IMR-90 (cell line): ENCODE data around the gene MYBL2. TPM values are rescaled to one million over a fixed set of nuclear protein-coding genes. Genes with fewer than 3 reads are reported as not detected.

Experiments used
- ATAC-seq: fragments of 200-7000 bp; cut with Tn5 transposase; 2 replicates; pipeline ENCODE4 v1.9.1; 2020; ENCODE audit warnings: low read depth, mild to moderate bottlenecking, moderate library complexity
- BruUV-seq: library from RNA; stranded (reverse); fragments of 400-500 nt; replicated peaks from 2 replicates; lab custom pipeline; 2021; lab: Mats Ljungman, UMichigan
- CTCF ChIA-PET: fragments of 300-600 bp; formaldehyde crosslinking; extraction: SDS; loops from one replicate; lab custom pipeline; 2021; ENCODE audit warnings: antibody characterized with exemption; lab: Yijun Ruan, JAX
- POLR2A ChIA-PET: fragments of 300-600 bp; sonication (Branson Sonifier 250); formaldehyde crosslinking; loops from one replicate; lab custom pipeline; 2022; ENCODE audit warnings: antibody characterized with exemption; ENCODE audit not compliant: unreplicated experiment; lab: Charles Lee
- DNase-seq: peaks from one replicate; pipeline ENCODE4 v3.0.0; 2013
- H2AFZ ChIP-seq: replicated peaks from 2 replicates; pipeline ENCODE3; 2013; ENCODE audit warnings: low read length, mild to moderate bottlenecking; ENCODE audit not compliant: poor library complexity
- H2AK5ac ChIP-seq: 2 replicates; pipeline ENCODE4 v1.6.1; 2013; ENCODE audit warnings: low read depth, low read length, inconsistent platforms
- H2AK9ac ChIP-seq: replicated peaks from 2 replicates; pipeline ENCODE3; 2013; ENCODE audit warnings: mild to moderate bottlenecking, low read depth, low read length, moderate library complexity; ENCODE audit not compliant: poor library complexity
- H2BK120ac ChIP-seq: 2 replicates; pipeline ENCODE4 v1.6.1; 2013; ENCODE audit warnings: low read depth, low read length, inconsistent platforms
- H2BK15ac ChIP-seq: 3 replicates; pipeline ENCODE4 v1.6.1; 2013; ENCODE audit warnings: low read depth, low read length, inconsistent platforms
- H2BK20ac ChIP-seq: 2 replicates; pipeline ENCODE4 v1.6.1; 2013; ENCODE audit warnings: low read depth, mild to moderate bottlenecking, inconsistent platforms, low read length, moderate library complexity
- H2BK5ac ChIP-seq: 2 replicates; pipeline ENCODE4 v1.6.1; 2013; ENCODE audit warnings: mild to moderate bottlenecking, low read depth, low read length, inconsistent platforms; ENCODE audit not compliant: poor library complexity, severe bottlenecking
- H3K14ac ChIP-seq: replicated peaks from 2 replicates; pipeline ENCODE4 v1.6.1; 2013; ENCODE audit warnings: low read depth, low read length, inconsistent platforms
- H3K18ac ChIP-seq: 2 replicates; pipeline ENCODE4 v1.6.1; 2013; ENCODE audit warnings: low read depth, low read length, control low read depth
- H3K23ac ChIP-seq: 2 replicates; pipeline ENCODE4 v1.6.1; 2013; ENCODE audit warnings: low read depth, low read length, inconsistent platforms
- H3K27ac ChIP-seq: 2 replicates; pipeline ENCODE4 v1.5.1; 2013; ENCODE audit warnings: mild to moderate bottlenecking, control low read depth, low read length; ENCODE audit not compliant: insufficient read depth
- H3K27me3 ChIP-seq: 2 replicates; pipeline ENCODE4 v1.6.1; 2013; ENCODE audit warnings: low read length; ENCODE audit not compliant: control insufficient read depth, insufficient read depth
- H3K36me3 ChIP-seq: 2 replicates; pipeline ENCODE4 v1.6.1; 2013; ENCODE audit warnings: low read length, mixed read lengths; ENCODE audit not compliant: control insufficient read depth, insufficient read depth
- H3K4ac ChIP-seq: 2 replicates; pipeline ENCODE4 v1.6.1; 2013; ENCODE audit warnings: low read depth, low read length, inconsistent platforms
- H3K4me1 ChIP-seq: 2 replicates; pipeline ENCODE4 v1.6.1; 2013; ENCODE audit warnings: low read length, mixed read lengths; ENCODE audit not compliant: control insufficient read depth, insufficient read depth
- H3K4me2 ChIP-seq: 2 replicates; pipeline ENCODE4 v1.6.1; 2013; ENCODE audit warnings: low read depth, mild to moderate bottlenecking, control low read depth, low read length, moderate library complexity
- H3K4me3 ChIP-seq: 2 replicates; pipeline ENCODE4 v1.5.1; 2013; ENCODE audit warnings: low read depth, mild to moderate bottlenecking, control low read depth, low read length, moderate library complexity; ENCODE audit not compliant: insufficient read depth
- H3K56ac ChIP-seq: 2 replicates; pipeline ENCODE4 v1.6.1; 2013; ENCODE audit warnings: low read length, inconsistent platforms; ENCODE audit not compliant: insufficient read depth; ENCODE audit errors: extremely low read depth
- H3K79me1 ChIP-seq, 2 experiments: 2 replicates each; pipeline ENCODE4 v1.6.1; 2013; ENCODE audit warnings: low read length in 2 of 2, inconsistent platforms in 1 of 2, low read depth in 1 of 2
- H3K9ac ChIP-seq: 2 replicates; pipeline ENCODE4 v1.6.1; 2013; ENCODE audit warnings: low read depth, low read length, control low read depth
- H3K9me1 ChIP-seq: 2 replicates; pipeline ENCODE4 v1.6.1; 2013; ENCODE audit warnings: low read length, inconsistent platforms; ENCODE audit not compliant: insufficient read depth
- H3K9me3 ChIP-seq: 2 replicates; pipeline ENCODE4 v1.6.1; 2013; ENCODE audit warnings: low read length; ENCODE audit not compliant: control insufficient read depth, insufficient read depth
- H4K20me1 ChIP-seq: 2 replicates; pipeline ENCODE4 v1.6.1; 2013; ENCODE audit warnings: low read length, inconsistent platforms; ENCODE audit not compliant: insufficient read depth
- H4K5ac ChIP-seq: 2 replicates; pipeline ENCODE4 v1.6.1; 2013; ENCODE audit warnings: mild to moderate bottlenecking, low read depth, low read length, control low read depth
- H4K8ac ChIP-seq, 2 experiments: 2 replicates each; pipeline ENCODE4 v1.6.1; 2013; ENCODE audit warnings: low read depth in 2 of 2, low read length in 2 of 2, control low read depth in 1 of 2, inconsistent platforms in 1 of 2
- H4K91ac ChIP-seq: 2 replicates; pipeline ENCODE4 v1.6.1; 2013; ENCODE audit warnings: low read depth, low read length, inconsistent platforms; ENCODE audit not compliant: insufficient read depth
- FOS ChIP-seq: fragments of 150-350 bp; IDR thresholded peaks from 2 replicates; pipeline ENCODE4 v1.6.1; 2016; ENCODE audit warnings: low read depth, low read length
- RAD21 ChIP-seq: IDR thresholded peaks from 2 replicates; pipeline ENCODE4 v1.6.1; 2012; ENCODE audit warnings: low read length, improper control_type of control experiment
- RCOR1 ChIP-seq: IDR thresholded peaks from 2 replicates; pipeline ENCODE4 v1.6.1; 2012; ENCODE audit warnings: mild to moderate bottlenecking, low read length, improper control_type of control experiment; ENCODE audit not compliant: insufficient replicate concordance
- WGBS, 2 experiments: methylation state at CpG; one replicate each; pipeline versions ENCODE4 v1.1.5 to v1.1.7; 2013; ENCODE audit warnings: missing lambda C conversion rate in 2 of 2; ENCODE audit not compliant: insufficient read length in 1 of 2; ENCODE audit errors: extremely low coverage in 2 of 2; 5-methylcytosine and 5-hydroxymethylcytosine counted together
- dilution Hi-C: fragments of 300-500 bp; cut with HindIII; formaldehyde crosslinking; loops from one replicate; pipeline ENCODE4 v1.14.3; 2018; ENCODE audit warnings: low sequenced_read_pairs; ENCODE audit not compliant: unreplicated experiment
- in situ Hi-C: fragments of 300-500 bp; cut with MboI; formaldehyde crosslinking; loops from 3 replicates; pipeline ENCODE4 v1.14.3; 2019; ENCODE audit warnings: low sequenced_read_pairs, inconsistent platforms, mixed read lengths
- intact Hi-C: fragments of 100-400 bp; cut with micrococcal nuclease; formaldehyde crosslinking; loops from 2 replicates; pipeline ENCODE4 v1.10.0; 2022
- polyA plus RNA-seq, 3 experiments: library from polyadenylated mRNA; depleted of rRNA; stranded (reverse); fragments of >200 nt; gene quantifications; 2 replicates each; pipeline ENCODE4 v1.2.3, GENCODE V29; 2012; ENCODE audit warnings: low replicate concordance in 1 of 3
- total RNA-seq: library from RNA; depleted of rRNA; stranded (reverse); fragments of >200 nt; gene quantifications from 2 replicates; pipeline ENCODE4 v1.2.3, GENCODE V29; 2012

MYBL2 gene
- total and polyA plus RNA-seq, 2 of the 4 experiments (the other 2 are of a cell fraction): 12.4 to 23.1 TPM

- BruUV-seq: no TSS peak
- dilution Hi-C loops: no loop called here
These were observed 28.7 kb downstream of the MYBL2 start for GRCh38 chr20:43695571-43695970.

More at GRCh38 chr20:43695571-43695970, 28.7 kb downstream of the MYBL2 start:
- Histone ChIP-seq H3K4me3 (no peak overlapping the region), H4K5ac (no peak overlapping the region), H2BK20ac (no peak overlapping the region), H3K79me1 (no peaks in the 10 kb centered on the region; a peak in 2 of 4 replicates), H2BK120ac (no peak overlapping the region), H3K27me3 (no peaks in the 10 kb centered on the region), H2AK5ac (no peak overlapping the region), H2AK9ac (no peak overlapping the region), H3K4ac (no peak overlapping the region), H3K27ac (no peak overlapping the region), H3K9me1 (no peaks in the 10 kb centered on the region), H4K8ac (no peak overlapping the region), H4K20me1 (no peaks in the 10 kb centered on the region; the same call in 1 of the 2 replicates), H3K4me2 (no peak overlapping the region), H3K9ac (no peak overlapping the region), H3K18ac (no peak overlapping the region), H3K14ac (no peak overlapping the region), H2BK15ac (no peak overlapping the region), H2AFZ (no peak overlapping the region), H3K56ac (no peak overlapping the region), H3K36me3 (peaks cover 5% of the 10 kb centered on the region), H3K23ac (no peak overlapping the region), H4K91ac (no peak overlapping the region), H2BK5ac (no peak overlapping the region), H3K9me3 (no peaks in the 10 kb centered on the region), H3K4me1 (no peaks in the 10 kb centered on the region)
- in situ Hi-C loops: loop anchor here (10.0 kb wide), 1 partner anchor 161 kb away; no protein-coding TSS in a partner anchor
- POLR2A ChIA-PET: no interaction called here
- DNase-seq (no peak), ATAC-seq (no peak)
- intact Hi-C loops: no loop called here
- CTCF ChIA-PET: no interaction called here
- 100% methylated on average over 1 of the region's 8 CpGs; no CpG with 5 or more reads in 1 of the 2 experiments for WGBS, 2 experiments
- TF ChIP-seq FOS (no peak), RCOR1 (no peak), RAD21 (no peak)
